HG02623 (cell line): ENCODE measurements around the gene C9orf72.
"Not testable (repeated sequence)": the region's sequence is repeated elsewhere in the genome, so short reads cannot be mapped to it uniquely, and the experiment has no call there.

ENCODE experiments used
- ATAC-seq: cut with Tn5 transposase; IDR thresholded peaks from one replicate; pipeline ENCODE4 v1.9.1; 2021; ENCODE audit warnings: moderate library complexity; ENCODE audit not compliant: unreplicated experiment

The C9orf72 gene

GRCh38 chr9:27519466-27520465 lies 53.5 kb downstream of the C9orf72 start:
- no peak for ATAC-seq

GRCh38 chr9:27518809-27519208 lies 54.5 kb downstream of the C9orf72 start:
- no peak for ATAC-seq

- no peak for ATAC-seq
Measured at GRCh38 chr9:27518006-27518405, 55.3 kb downstream of the C9orf72 start.

- ATAC-seq: no peak
Measured at GRCh38 chr9:27514551-27514950, 58.7 kb downstream of the C9orf72 start.

GRCh38 chr9:27511771-27512170 lies 61.5 kb downstream of the C9orf72 start:
- no peak for ATAC-seq

GRCh38 chr9:27510780-27511179 lies 62.5 kb downstream of the C9orf72 start:
- no peak for ATAC-seq

- ATAC-seq: no peak
Measured at GRCh38 chr9:27506981-27507380, 66.3 kb downstream of the C9orf72 start.

- ATAC-seq: no peak
Measured at GRCh38 chr9:27505744-27506161, 67.5 kb downstream of the C9orf72 start.

GRCh38 chr9:27504259-27504658 lies 69.0 kb downstream of the C9orf72 start:
- no peak for ATAC-seq

GRCh38 chr9:27503623-27504022 lies 69.7 kb downstream of the C9orf72 start:
- ATAC-seq: no peak

GRCh38 chr9:27500902-27501301 lies 72.4 kb downstream of the C9orf72 start:
- ATAC-seq: not testable (repeated sequence)

GRCh38 chr9:27499451-27499850 lies 73.8 kb downstream of the C9orf72 start:
- ATAC-seq: no peak

- ATAC-seq: no peak
Measured at GRCh38 chr9:27497883-27498417, 75.3 kb downstream of the C9orf72 start.
